ENCODE results near the gene RFX3. TPM values are rescaled to one million over a fixed set of nuclear protein-coding genes. Genes with fewer than 3 reads are reported as not detected.

RFX3 gene
- total RNA-seq, 1 experiment from 2014 or later = 9.9 TPM

DNA sequence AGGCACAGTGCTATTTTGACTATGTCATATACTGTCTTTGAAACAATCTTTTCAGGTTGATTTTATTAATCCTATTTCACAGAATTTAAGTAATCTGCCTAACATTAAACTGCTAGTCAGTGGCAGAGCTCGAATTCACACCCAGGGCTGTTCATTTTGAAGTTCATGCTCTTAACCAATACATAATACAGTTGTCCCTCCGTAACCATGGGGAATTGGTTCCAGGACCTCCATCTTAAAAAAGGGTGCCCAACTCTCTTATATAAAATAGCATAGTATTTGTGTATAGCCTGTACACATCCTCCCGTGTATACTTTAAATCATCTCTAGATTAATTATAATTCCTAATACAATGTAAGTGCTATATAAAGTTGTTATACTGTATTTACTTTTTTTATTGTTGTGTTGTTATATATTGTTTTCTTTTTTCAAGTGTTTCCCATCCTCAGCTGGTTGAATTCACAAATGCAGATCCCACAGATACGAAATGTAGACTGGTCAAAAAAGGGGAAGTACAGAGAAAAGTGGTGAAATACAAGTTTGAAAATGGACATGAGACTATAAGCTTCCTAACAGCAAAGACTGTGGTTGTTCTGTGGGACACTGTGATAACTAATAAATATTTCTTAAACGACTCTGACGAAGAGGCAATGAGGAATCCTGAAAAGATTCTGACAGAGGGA lies 18.3 kb downstream of the RFX3 start:
- no peak overlapping the region for H2BK12ac ChIP-seq (ENCODE audit: insufficient read length, low read depth, low read length)
- H3K14ac ChIP-seq (ENCODE audit: insufficient read depth, low read length) = no peak overlapping the region
- H3K79me2 ChIP-seq (ENCODE audit: insufficient read depth, low read length) = no peaks in the 10 kb centered on the region
- Mint-ChIP-seq H3K36me3 (ENCODE audit: insufficient read depth in 1 of 3, low read depth in 3 of 3) (no peaks in the 10 kb centered on the region), H3K4me3 (no peak overlapping the region), H3K4me1 (peaks cover 36 to 42% of the 10 kb centered on the region in 2 experiments), H3K9me3 (no peaks in the 10 kb centered on the region), H3K27ac (peak overlapping the region in 2 of 3 experiments; percentile 4 to 82; a peak in 4 of 7 replicates), H3K27me3 (ENCODE audit: low read depth) (no peaks in the 10 kb centered on the region)
- no CpG with 5 or more reads among the region's 6 CpGs for WGBS (ENCODE audit: extremely low coverage, insufficient read length, low lambda C conversion rate)
- H3K23me2 ChIP-seq (ENCODE audit: insufficient read length, low read depth, low read length, poor library complexity, severe bottlenecking) = no peaks in the 10 kb centered on the region
- H2BK15ac ChIP-seq (ENCODE audit: low read depth, low read length) = no peak overlapping the region
- H3K56ac ChIP-seq (ENCODE audit: insufficient read length, low read depth, low read length) = no peak overlapping the region
- TF ChIP-seq, protein P1, sequence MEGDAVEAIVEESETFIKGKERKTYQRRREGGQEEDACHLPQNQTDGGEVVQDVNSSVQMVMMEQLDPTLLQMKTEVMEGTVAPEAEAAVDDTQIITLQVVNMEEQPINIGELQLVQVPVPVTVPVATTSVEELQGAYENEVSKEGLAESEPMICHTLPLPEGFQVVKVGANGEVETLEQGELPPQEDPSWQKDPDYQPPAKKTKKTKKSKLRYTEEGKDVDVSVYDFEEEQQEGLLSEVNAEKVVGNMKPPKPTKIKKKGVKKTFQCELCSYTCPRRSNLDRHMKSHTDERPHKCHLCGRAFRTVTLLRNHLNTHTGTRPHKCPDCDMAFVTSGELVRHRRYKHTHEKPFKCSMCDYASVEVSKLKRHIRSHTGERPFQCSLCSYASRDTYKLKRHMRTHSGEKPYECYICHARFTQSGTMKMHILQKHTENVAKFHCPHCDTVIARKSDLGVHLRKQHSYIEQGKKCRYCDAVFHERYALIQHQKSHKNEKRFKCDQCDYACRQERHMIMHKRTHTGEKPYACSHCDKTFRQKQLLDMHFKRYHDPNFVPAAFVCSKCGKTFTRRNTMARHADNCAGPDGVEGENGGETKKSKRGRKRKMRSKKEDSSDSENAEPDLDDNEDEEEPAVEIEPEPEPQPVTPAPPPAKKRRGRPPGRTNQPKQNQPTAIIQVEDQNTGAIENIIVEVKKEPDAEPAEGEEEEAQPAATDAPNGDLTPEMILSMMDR (conservative IDR thresholded peaks at IDR 0.05) = no peak
- no peaks in the 10 kb centered on the region for H3K27me3 ChIP-seq (ENCODE audit: insufficient read depth, low read length)
- no peaks in the 10 kb centered on the region for H3K79me1 ChIP-seq (ENCODE audit: insufficient read depth, low read depth, low read length, poor library complexity, severe bottlenecking)
- no peak overlapping the region for H3K27ac ChIP-seq (ENCODE audit: insufficient read length, low read depth, low read length)
- peak overlapping the region; percentile 19 for H3T11ph ChIP-seq (ENCODE audit: low read length)
- no peak for DNase-seq
- no peak overlapping the region for H3K18ac ChIP-seq (ENCODE audit: insufficient read length, low read depth, low read length)
- H3K4me1 ChIP-seq (ENCODE audit: insufficient read depth, low read length) = no peaks in the 10 kb centered on the region
- no peak overlapping the region for H2AFZ ChIP-seq (ENCODE audit: low read length)
- no peaks in the 10 kb centered on the region for H3K9me3 ChIP-seq (ENCODE audit: control insufficient read depth, low read depth, low read length)
- H3K4ac ChIP-seq (ENCODE audit: low read depth, low read length) = no peak overlapping the region
- H4K20me1 ChIP-seq (ENCODE audit: control insufficient read depth, insufficient read depth, insufficient read length) = no peaks in the 10 kb centered on the region
- no peak overlapping the region for H3K23ac ChIP-seq (ENCODE audit: insufficient read length, low read depth, low read length)
- H2BK120ac ChIP-seq (ENCODE audit: low read depth, low read length, poor library complexity, severe bottlenecking) = no peak overlapping the region
- H2AK5ac ChIP-seq (ENCODE audit: insufficient read length, low read length) = no peak overlapping the region
- H3K9ac ChIP-seq (ENCODE audit: extremely low read depth, insufficient read length, low read length) = no peak overlapping the region
- no peak overlapping the region for H2BK5ac ChIP-seq (ENCODE audit: insufficient read length, low read length)
- no peak overlapping the region for H3K4me2 ChIP-seq (ENCODE audit: insufficient read depth, insufficient read length, low read length)
- no peak overlapping the region for H4K91ac ChIP-seq (ENCODE audit: insufficient read length, low read depth, low read length)
- no peak overlapping the region for H2BK20ac ChIP-seq (ENCODE audit: low read depth, low read length, poor library complexity, severe bottlenecking)
- H4K5ac ChIP-seq (ENCODE audit: insufficient read length, low read depth, low read length) = no peak overlapping the region
- H4K8ac ChIP-seq (replicated peaks; ENCODE audit: insufficient read length, low read depth, low read length) = no peak overlapping the region

Measured in H9 (cell line).